ENCODE data around the gene LMBR1L. TPM values are rescaled to one million over a fixed set of nuclear protein-coding genes. Genes with fewer than 3 reads are reported as not detected.

Gene LMBR1L
- total and polyA plus RNA-seq, 11 donors = 10.4 to 43.5 (median 26.6) TPM

DNA sequence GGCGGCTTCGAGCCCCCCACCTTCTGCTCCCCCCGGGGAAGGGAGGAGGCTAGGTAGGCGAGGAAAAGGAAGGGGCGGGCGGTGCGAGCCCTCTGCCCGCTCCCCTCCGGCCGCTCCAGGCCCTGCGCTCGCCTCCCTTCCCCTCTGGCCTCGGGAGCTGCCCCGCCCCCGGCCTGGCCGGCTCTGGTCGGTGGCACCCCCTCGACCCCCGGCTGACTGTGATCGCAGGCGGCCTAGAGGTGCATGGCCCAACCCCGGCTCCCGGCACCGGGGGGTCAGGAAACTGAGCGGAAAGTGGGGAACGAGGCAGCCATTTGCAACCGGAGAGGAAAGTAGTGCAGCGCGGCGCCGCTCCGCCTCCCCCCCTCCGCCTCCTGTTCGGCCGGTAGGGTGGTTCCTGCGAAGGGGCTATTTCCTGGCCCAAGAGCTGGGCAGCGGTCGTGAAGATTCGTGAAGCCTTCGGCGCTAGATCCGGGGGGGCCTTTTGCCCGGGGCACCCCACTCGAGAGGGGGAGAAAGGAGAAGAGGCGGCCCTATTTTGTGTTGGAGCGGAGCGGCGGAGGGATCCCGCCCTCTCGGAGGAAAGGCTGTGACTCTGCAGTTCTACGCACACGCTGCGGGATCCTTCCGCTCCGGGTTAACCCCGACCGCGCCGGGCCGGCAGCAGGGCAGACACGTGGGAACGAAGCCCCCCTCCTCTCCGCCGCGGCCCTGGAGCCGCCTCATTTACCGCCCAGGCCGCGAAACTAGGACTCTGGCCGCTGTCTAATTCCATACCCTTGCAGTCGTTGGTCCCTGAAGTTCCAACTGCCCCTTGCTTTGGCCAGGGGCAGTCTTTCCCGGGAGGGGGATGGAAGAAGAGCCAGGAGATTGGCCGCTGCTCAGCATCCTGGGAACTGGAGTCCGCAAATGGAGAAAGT, 50.1 kb downstream of the LMBR1L start, which contains the start of gene KMT2D:
Gene KMT2D, minus strand, starts transcription at position 558 of the 920 bp plus-strand sequence. CDS start 5,470 bp downstream, outside the sequence.
- no peaks in the 10 kb centered on the region for H3K9me3 ChIP-seq
- 0 to 1% (median 0%) methylated on average over 25 to 74 of the region's 74 CpGs for WGBS, 4 donors

DNA sequence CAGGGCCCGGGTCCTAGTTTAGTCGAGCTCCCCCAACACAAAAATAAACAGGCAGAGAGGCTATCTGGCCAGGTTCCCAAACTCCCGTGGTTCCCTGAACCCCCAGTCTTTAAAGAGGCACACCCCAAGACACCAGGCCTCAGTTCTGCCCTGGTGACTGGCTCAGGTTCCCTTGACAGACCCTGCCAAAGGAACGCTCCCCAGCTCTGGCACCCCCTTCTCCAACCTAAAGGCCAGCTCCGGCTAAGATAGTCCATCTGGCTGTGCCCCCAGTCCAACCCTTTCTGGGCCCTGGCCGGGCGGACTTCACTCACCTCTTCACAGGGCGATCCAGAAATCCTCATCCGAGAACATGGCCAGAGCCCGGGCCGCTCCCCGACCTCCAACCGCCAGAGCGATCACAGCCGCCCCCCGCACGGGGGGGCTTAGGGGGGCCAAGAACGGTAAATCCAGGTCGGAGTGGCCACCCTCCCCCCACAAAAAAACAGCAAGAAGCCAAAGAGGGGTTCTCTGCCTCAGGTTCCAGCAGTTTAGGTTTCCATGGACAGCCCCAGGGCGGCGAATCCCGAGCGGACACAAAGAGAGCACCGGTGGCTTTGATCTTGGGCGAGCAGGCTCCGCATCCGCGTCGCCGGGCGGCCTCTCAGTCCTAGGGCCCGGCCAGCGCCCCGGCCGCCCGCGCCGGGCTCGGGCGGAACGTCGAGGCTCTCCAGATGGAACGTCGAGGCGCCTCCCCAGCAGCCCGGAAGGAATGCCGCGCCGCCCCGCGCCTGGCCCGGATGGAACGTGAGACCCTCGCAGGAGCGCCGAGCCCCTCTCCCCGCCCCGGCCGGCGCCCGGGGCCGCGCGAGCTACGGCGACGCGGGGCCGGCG, 51.1 kb downstream of the LMBR1L start:
- TF ChIP-seq POLR2A (IDR thresholded peaks at IDR 0.05) = no peak
- TF ChIP-seq, protein P1, sequence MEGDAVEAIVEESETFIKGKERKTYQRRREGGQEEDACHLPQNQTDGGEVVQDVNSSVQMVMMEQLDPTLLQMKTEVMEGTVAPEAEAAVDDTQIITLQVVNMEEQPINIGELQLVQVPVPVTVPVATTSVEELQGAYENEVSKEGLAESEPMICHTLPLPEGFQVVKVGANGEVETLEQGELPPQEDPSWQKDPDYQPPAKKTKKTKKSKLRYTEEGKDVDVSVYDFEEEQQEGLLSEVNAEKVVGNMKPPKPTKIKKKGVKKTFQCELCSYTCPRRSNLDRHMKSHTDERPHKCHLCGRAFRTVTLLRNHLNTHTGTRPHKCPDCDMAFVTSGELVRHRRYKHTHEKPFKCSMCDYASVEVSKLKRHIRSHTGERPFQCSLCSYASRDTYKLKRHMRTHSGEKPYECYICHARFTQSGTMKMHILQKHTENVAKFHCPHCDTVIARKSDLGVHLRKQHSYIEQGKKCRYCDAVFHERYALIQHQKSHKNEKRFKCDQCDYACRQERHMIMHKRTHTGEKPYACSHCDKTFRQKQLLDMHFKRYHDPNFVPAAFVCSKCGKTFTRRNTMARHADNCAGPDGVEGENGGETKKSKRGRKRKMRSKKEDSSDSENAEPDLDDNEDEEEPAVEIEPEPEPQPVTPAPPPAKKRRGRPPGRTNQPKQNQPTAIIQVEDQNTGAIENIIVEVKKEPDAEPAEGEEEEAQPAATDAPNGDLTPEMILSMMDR (IDR thresholded peaks at IDR 0.05) = no peak
- Histone ChIP-seq H3K4me1 (peaks cover 19 to 63% (median 44%) of the 10 kb centered on the region in 12 donors), H3K4me3 (peak overlapping the region; percentile 79 to 100 (median 93)), H3K27me3 (no peaks in the 10 kb centered on the region), H3K9me3 (no peaks in the 10 kb centered on the region), H3K36me3 (peaks cover 0 to 9% (median 8%) of the 10 kb centered on the region in 9 donors), H3K27ac (peak overlapping the region; percentile 94 to 99 (median 98))
- DNase-seq = peak in 1 of 5 donors; percentile 72
- whole genome bisulfite sequencing, 4 donors = 0 to 1% (median 0%) methylated on average over 12 to 70 of the region's 70 CpGs
- no peak for ATAC-seq
- intact Hi-C loops (cut with DNase I) = loop anchor here in 9 of 10 donors (2.0 to 10.0 kb wide), 9 partner anchors 37 to 178 kb away; partner anchors contain the start of genes PRKAG1 (in 3 of the 9) and TUBA1A (in 1 of the 9)

More for the DNA sequence above, 50.1 kb downstream of the LMBR1L start, which contains the start of gene KMT2D:
- peak within 1 kb of the TSS; percentile 79 to 100 (median 93) for H3K4me3 ChIP-seq
- H3K27me3 ChIP-seq = no peaks in the 10 kb centered on the region
- peak within 1 kb of the TSS; percentile 94 to 99 (median 98) for H3K27ac ChIP-seq
- TF ChIP-seq, protein P1 (IDR thresholded peaks at IDR 0.05) = peak in 8 of 12 donors; percentile 8 to 44 (median 32)
- peak in 1 of 2 donors; percentile 50 for TF ChIP-seq POLR2A (IDR thresholded peaks at IDR 0.05)
- H3K36me3 ChIP-seq = no peaks in the 10 kb centered on the region
- peaks cover 18 to 53% (median 39%) of the 10 kb centered on the region in 12 donors for H3K4me1 ChIP-seq
- ATAC-seq (peak; percentile 76 to 85 (median 84)), DNase-seq (peak; percentile 94 to 96 (median 95))
- intact Hi-C loops (cut with DNase I) = loop anchor here in 8 of 10 donors (2.0 to 10.0 kb wide), 7 partner anchors 37 to 177 kb away; partner anchors contain the start of genes PRKAG1 (in 1 of the 8) and TUBA1A (in 1 of the 8)

DNA sequence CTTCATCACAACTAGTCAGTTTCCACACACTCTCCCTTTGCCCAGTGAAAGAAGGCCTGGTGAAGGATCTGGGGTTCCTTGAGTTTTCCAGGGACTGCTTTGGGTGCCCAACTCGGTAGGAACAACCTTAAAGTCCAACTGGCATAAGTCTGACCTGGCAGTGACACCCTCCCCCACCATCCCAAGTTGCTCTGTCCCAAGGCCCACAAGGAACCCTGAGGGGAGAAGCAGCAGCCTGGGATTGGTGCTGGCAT, 51.7 kb downstream of the LMBR1L start:
- DNase-seq (peak in 1 of 5 donors; percentile 23), ATAC-seq (no peak)
- peaks cover 19 to 60% (median 44%) of the 10 kb centered on the region in 12 donors for H3K4me1 ChIP-seq
- no peaks in the 10 kb centered on the region for H3K9me3 ChIP-seq
- H3K4me3 ChIP-seq = peak overlapping the region; percentile 79 to 100 (median 93)
- TF ChIP-seq, protein P1 (IDR thresholded peaks at IDR 0.05) = no peak
- no peak for TF ChIP-seq POLR2A (IDR thresholded peaks at IDR 0.05)
- intact Hi-C loops (cut with DNase I) = loop anchor here in 3 of 10 donors (5.0 kb wide), 2 partner anchors 37 to 42 kb away; partner anchors contain the start of gene PRKAG1 (in 2 of the 3)
- H3K27me3 ChIP-seq = no peaks in the 10 kb centered on the region
- peaks cover 0 to 14% (median 12%) of the 10 kb centered on the region in 9 donors for H3K36me3 ChIP-seq
- WGBS, 4 donors = 0% methylated on average over 1 of the region's 1 CpG
- peak overlapping the region in 10 of 12 donors; percentile 94 to 99 (median 98) for H3K27ac ChIP-seq
